Transverse colon (tissue), 4 donors: ENCODE measurements around the gene CLN6. TPM values are rescaled to one million over a fixed set of nuclear protein-coding genes. Genes with fewer than 3 reads are reported as not detected.
"Not testable (repeated sequence)": the region's sequence is repeated elsewhere in the genome, so short reads cannot be mapped to it uniquely, and the experiment has no call there.

ENCODE experiments used
- DNase-seq: peaks from one replicate; pipeline ENCODE4 v3.0.0-alpha.2; 2019
- H3K27ac ChIP-seq, 4 donors: fragments of 200-600 bp; sonication (generic); 2 replicates each; pipeline ENCODE4 v1.5.1; 2016 to 2018; ENCODE audit warnings: inconsistent platforms in 4 of 4
- H3K27me3 ChIP-seq: fragments of 200-600 bp; sonication (generic); 2 replicates; pipeline ENCODE4 v1.5.1; 2017; ENCODE audit warnings: inconsistent platforms
- H3K36me3 ChIP-seq, 4 donors: fragments of 200-600 bp; sonication (generic); 2 replicates each; pipeline ENCODE4 v1.5.1; 2017 to 2019; ENCODE audit warnings: inconsistent platforms in 4 of 4
- H3K4me1 ChIP-seq, 4 donors: fragments of 200-600 bp; sonication (generic); 2 replicates each; pipeline ENCODE4 v1.5.1; 2017 to 2020; ENCODE audit warnings: inconsistent platforms in 4 of 4
- H3K4me3 ChIP-seq, 4 donors: fragments of 200-600 bp; sonication (generic); 1 replicate in 1 of 4; 2 replicates in 3 of 4; pipeline versions ENCODE4 v1.5.1 to v1.6.1; 2017 to 2019; ENCODE audit warnings: inconsistent platforms in 4 of 4
- H3K9me3 ChIP-seq, 2 donors: fragments of 200-600 bp; sonication (generic); 2 replicates each; pipeline ENCODE4 v1.5.1; 2017 to 2019; ENCODE audit warnings: inconsistent platforms in 2 of 2
- EP300 ChIP-seq: sonication (generic); formaldehyde crosslinking; IDR thresholded peaks from one replicate; pipeline ENCODE4 v1.6.1; 2017; ENCODE audit warnings: antibody characterized with exemption, low read depth
- POLR2A ChIP-seq: fragments of 450-650 bp; IDR thresholded peaks from one replicate; pipeline ENCODE4 v1.6.1; 2016; ENCODE audit warnings: antibody characterized with exemption, mild to moderate bottlenecking, moderate library complexity
- POLR2AphosphoS5 ChIP-seq, 3 donors: sonication (generic); formaldehyde crosslinking; IDR thresholded peaks; one replicate each; pipeline ENCODE4 v1.6.1; 2016; ENCODE audit warnings: antibody characterized with exemption in 3 of 3
- WGBS, 2 donors: methylation state at CpG; one replicate each; pipeline ENCODE4 v1.1.5; 2018; ENCODE audit warnings: low coverage in 1 of 2; 5-methylcytosine and 5-hydroxymethylcytosine counted together
- in situ Hi-C, 4 donors: fragments of 200-750 bp; cut with MboI; loops; one replicate each; pipeline versions ENCODE4 v1.15.0 to v1.15.1; 2017; ENCODE audit warnings: low sequenced_read_pairs in 3 of 4, low pct_ligation_motif_present in 1 of 4, low pct_unique_long_range_greater_than_20kb in 1 of 4
- intact Hi-C: fragments of 100-400 bp; cut with DNase I; formaldehyde crosslinking; loops from one replicate; pipeline ENCODE4 v1.15.1; 2023; ENCODE audit warnings: low total_unique reads
- total RNA-seq, 4 donors: library from RNA; depleted of rRNA; stranded (reverse); fragments of >200 nt; gene quantifications; one replicate each; pipeline ENCODE4 v1.1.0, GENCODE V29; 2016
- TF ChIP-seq, protein P1 (sequence below), 5 experiments: fragments of 200-600 bp in 3 of 5; fragments of 450-650 bp in 2 of 5; sonication (generic) in 3 of 5; IDR thresholded peaks; 1 replicate in 2 of 5; 2 replicates in 3 of 5; pipeline ENCODE4 v1.5.1; 2016 to 2017; ENCODE audit warnings: antibody characterized with exemption in 5 of 5, inconsistent platforms in 3 of 5, mild to moderate bottlenecking in 2 of 5, moderate library complexity in 1 of 5

Gene CLN6
- total RNA-seq, 4 donors from 2014 or later: 13.8 to 28.1 (median 18.2) TPM

DNA sequence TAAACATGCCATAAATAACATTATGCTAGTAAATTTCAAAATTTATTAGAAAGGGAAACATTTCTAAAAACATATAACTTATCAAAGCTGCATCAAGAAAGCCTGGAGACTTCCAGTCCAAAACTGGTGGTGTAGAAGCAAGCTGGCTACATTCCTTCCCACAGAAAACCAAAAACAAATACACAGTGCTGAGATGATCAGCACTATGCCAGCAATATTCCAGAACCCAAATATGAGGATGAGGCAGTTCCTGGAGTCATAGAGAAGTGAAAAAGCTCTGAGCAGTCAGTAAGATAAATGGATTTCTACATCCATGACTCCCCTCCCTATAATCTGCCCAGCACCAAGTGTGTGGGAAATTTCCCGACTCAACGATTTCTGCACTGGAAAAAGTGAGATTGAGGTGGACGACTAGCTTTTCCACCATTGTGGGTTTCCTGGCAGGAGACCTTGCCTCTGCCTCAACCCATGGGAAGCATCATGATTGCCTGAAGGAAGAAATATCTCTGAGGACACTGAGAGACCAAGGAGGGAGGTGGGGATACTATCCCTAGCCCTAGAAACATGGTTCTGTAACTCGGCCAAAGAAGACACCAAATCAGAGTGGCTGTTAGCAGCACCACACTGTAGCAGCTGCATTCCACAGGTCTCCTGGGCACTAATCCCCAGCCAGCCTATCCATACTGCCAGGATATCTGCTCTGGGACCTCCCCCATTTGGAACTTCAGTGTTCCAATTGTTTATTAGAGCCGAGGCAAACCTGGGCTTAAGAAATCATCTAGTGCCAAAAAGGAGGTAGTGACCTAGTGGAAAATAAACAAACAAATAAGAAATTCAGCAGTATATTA lies 11.8 kb upstream of the CLN6 start:
- H3K27me3 ChIP-seq: no peaks in the 10 kb centered on the region
- TF ChIP-seq, protein P1, sequence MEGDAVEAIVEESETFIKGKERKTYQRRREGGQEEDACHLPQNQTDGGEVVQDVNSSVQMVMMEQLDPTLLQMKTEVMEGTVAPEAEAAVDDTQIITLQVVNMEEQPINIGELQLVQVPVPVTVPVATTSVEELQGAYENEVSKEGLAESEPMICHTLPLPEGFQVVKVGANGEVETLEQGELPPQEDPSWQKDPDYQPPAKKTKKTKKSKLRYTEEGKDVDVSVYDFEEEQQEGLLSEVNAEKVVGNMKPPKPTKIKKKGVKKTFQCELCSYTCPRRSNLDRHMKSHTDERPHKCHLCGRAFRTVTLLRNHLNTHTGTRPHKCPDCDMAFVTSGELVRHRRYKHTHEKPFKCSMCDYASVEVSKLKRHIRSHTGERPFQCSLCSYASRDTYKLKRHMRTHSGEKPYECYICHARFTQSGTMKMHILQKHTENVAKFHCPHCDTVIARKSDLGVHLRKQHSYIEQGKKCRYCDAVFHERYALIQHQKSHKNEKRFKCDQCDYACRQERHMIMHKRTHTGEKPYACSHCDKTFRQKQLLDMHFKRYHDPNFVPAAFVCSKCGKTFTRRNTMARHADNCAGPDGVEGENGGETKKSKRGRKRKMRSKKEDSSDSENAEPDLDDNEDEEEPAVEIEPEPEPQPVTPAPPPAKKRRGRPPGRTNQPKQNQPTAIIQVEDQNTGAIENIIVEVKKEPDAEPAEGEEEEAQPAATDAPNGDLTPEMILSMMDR (IDR thresholded peaks at IDR 0.05): no peak
- TF ChIP-seq POLR2A (no peak), POLR2AphosphoS5 (IDR thresholded peaks at IDR 0.05) (no peak), EP300 (no peak)
- no peaks in the 10 kb centered on the region for H3K4me1 ChIP-seq
- intact Hi-C loops: no loop called here
- no peak for DNase-seq
- H3K27ac ChIP-seq: no peak overlapping the region
- in situ Hi-C loops: loop anchor here in 1 of 4 donors (25.0 kb wide), 1 partner anchor 146 kb away; no protein-coding TSS in a partner anchor
- H3K36me3 ChIP-seq: no peaks in the 10 kb centered on the region
- 56 to 77% methylated on average over 1 to 5 of the region's 5 CpGs for WGBS, 2 donors
- peaks cover 10 to 12% of the 10 kb centered on the region in 2 donors for H3K9me3 ChIP-seq
- H3K4me3 ChIP-seq: no peak overlapping the region

DNA sequence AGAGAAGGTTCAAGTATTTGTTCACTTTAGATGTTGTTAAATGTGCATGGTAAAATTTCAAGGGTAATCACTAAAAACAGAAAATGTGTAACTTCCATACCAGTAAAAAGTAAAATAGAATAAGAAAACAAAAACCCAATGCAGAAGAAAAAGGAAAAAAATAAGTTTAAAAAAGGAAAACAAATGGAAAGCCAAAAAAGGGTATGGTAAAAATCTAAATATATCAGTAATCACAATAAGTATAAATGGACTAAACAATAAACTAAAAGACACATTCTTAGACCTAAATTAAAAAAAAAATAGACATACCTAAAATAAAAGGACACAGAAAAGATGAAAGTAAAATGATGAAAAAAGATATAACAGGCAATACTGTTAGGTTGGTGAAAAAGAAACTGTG lies 9.5 kb upstream of the CLN6 start:
- intact Hi-C loops: no loop called here
- no peak for DNase-seq
- in situ Hi-C loops: loop anchor here in 1 of 4 donors (25.0 kb wide), 1 partner anchor 148 kb away; no protein-coding TSS in a partner anchor

DNA sequence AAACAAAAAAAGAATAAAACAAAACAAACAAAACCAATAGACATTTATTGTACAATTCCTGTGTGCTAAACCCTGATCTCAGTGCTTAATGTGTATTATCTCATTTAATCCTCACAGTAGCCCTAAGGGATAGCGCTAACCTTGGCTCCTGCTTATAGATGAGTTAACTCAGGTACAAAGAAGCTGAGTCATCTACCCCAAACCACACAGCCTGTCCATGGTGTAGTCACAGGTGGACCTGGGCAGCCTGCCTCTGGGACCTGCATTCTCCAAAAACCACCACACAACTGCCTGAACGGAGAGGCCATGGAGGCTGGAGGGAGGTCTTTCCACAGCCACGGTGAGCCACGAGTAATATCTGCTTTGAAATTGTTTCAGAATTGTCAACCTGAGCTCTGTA lies 5.5 kb upstream of the CLN6 start:
- no peaks in the 10 kb centered on the region for H3K27me3 ChIP-seq
- TF ChIP-seq, protein P1 (IDR thresholded peaks at IDR 0.05): no peak
- TF ChIP-seq POLR2AphosphoS5 (IDR thresholded peaks at IDR 0.05): no peak
- no peak for TF ChIP-seq POLR2A
- TF ChIP-seq EP300: no peak
- H3K9me3 ChIP-seq: no peaks in the 10 kb centered on the region
- H3K4me3 ChIP-seq: no peak overlapping the region
- in situ Hi-C loops: loop anchor here in 1 of 4 donors (25.0 kb wide), 1 partner anchor 152 kb away; no protein-coding TSS in a partner anchor
- H3K27ac ChIP-seq: no peak overlapping the region
- WGBS, 2 donors: 88 to 91% methylated on average over 4 of the region's 4 CpGs
- intact Hi-C loops: no loop called here
- DNase-seq: no peak
- peaks cover 0 to 30% (median 10%) of the 10 kb centered on the region in 4 donors for H3K4me1 ChIP-seq
- no peaks in the 10 kb centered on the region for H3K36me3 ChIP-seq

More for the DNA sequence above, 9.5 kb upstream of the CLN6 start:
- TF ChIP-seq POLR2AphosphoS5 (IDR thresholded peaks at IDR 0.05) (no peak), POLR2A (no peak), EP300 (no peak)
- TF ChIP-seq, protein P1 (IDR thresholded peaks at IDR 0.05): no peak
- Histone ChIP-seq H3K36me3 (no peaks in the 10 kb centered on the region), H3K9me3 (peaks cover 4% of the 10 kb centered on the region in 2 donors), H3K4me1 (peaks cover 0 to 4% (median 0%) of the 10 kb centered on the region in 4 donors), H3K27ac (no peak overlapping the region), H3K27me3 (no peaks in the 10 kb centered on the region), H3K4me3 (no peak overlapping the region)

DNA sequence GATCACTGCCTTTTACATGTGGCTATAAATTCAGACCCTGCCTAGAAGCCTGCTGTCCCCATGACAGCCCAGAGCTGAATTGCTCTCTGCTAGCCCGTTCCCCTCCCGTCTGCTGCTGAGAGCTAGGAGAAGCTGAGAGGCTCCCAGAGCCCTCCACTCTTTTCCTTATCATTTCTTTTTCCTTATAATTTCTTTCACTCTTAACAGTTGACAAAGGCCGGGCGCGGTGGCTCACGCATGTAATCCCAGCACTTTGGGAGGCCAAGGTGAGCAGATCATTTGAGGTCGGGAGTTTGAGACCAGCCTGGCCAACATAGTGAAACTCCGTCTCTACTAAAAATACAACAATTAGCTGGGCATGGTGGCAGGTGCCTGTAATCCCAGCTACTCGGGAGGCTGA lies 5.0 kb upstream of the CLN6 start:
- H3K9me3 ChIP-seq, H3K27ac ChIP-seq, intact Hi-C loops, DNase-seq, H3K36me3 ChIP-seq, H3K27me3 ChIP-seq, H3K4me3 ChIP-seq: not testable (repeated sequence)
- 92% methylated on average over 9 of the region's 9 CpGs; no CpG with 5 or more reads in 1 of the 2 donors for WGBS, 2 donors
- H3K4me1 ChIP-seq: peaks cover 0 to 31% (median 12%) of the 10 kb centered on the region in 4 donors
- in situ Hi-C loops: loop anchor here in 1 of 4 donors (25.0 kb wide), 1 partner anchor 153 kb away; no protein-coding TSS in a partner anchor
